ENCODE results near the gene LTA4H.
"Not testable (repeated sequence)": the region's sequence is repeated elsewhere in the genome, so short reads cannot be mapped to it uniquely, and the experiment has no call there.

LTA4H gene

DNA sequence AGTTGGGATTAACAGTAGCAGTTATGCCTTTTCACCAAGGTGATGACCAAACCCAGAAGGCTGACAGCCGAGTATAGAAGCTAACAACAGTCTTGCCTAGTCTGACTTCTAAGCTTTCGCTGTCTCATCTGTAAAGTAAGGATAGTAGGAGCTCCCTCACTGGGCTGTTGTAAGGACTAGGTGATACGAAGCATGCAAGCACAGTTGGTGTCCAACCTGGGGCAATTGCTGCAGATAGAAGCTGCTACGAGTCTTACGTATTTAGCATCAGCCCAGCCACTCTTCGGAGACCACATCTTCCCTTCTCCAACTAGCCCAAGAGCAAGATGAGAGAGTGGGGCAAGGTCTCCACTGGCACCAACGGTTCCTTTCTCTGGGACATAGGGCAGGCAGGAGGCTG lies 45.3 kb downstream of the LTA4H start:
- DNase-seq (ENCODE audit: low spot score), result no peak

DNA sequence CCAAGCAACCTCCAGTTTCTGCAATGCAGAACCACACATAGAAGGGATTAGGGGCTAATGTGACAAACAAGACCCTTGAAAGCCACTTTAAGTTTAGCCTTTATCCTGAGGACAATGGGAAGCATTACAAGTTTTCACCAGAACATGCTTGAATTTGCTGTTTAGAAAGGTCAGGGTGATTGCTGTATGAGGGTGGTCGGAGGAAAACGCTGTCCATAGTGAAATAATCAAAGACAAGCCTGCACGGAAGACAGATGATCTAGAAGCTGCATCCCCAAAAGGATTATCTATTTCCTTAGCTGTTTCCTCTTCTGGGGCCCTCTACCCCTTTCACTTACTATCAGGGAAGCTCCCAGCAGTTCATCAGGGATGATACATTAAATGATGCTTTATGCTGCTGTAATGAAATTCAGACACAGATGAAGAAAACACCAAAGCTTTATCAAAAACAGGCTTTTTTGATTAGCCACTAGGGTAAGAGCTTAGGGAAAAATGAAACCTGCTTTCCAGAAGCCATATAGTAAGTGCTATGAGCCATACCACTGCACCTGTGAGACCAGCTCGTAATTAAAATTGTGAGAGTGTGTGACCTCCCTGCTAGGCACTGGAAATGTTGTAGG lies 45.8 kb downstream of the LTA4H start:
- no peak for DNase-seq (ENCODE audit: low spot score)

DNA sequence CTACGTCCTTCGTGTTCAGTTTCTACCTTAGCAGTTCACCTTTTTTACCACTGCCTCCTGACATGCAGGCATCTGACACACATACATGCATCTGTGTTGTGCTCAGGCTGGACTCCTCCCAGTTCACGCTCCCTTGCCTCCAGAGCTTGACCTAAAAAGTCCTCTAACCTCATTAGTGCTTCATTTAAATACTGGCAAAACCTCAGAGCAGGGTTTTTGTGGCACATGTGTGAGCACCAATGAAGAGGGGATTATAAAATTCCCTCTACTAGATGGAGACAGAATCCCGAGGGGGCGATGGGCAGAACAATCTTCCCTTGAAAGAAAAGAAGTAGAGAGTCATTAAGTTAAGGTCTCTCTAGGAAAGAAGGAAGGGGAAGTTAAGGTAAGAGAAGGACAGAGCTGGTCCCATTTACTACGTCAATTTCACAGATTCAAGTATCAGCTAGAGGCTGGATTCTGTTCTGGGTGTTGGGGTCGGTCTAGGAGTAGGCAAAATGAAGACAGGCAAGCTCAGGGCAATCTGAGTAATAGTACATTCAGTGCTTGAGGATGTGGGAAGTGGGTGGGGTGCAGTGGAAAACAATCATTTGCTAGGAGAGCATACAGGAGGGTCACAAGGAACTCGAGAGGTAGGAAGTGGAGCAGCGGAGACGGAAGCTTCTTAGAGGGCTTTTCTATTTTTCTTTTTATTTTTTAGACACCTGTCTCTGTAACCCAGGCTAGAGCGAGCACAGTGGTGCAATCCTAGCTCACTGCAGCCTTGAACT lies 46.7 kb downstream of the LTA4H start:
- no peak for DNase-seq (ENCODE audit: low spot score)

DNA sequence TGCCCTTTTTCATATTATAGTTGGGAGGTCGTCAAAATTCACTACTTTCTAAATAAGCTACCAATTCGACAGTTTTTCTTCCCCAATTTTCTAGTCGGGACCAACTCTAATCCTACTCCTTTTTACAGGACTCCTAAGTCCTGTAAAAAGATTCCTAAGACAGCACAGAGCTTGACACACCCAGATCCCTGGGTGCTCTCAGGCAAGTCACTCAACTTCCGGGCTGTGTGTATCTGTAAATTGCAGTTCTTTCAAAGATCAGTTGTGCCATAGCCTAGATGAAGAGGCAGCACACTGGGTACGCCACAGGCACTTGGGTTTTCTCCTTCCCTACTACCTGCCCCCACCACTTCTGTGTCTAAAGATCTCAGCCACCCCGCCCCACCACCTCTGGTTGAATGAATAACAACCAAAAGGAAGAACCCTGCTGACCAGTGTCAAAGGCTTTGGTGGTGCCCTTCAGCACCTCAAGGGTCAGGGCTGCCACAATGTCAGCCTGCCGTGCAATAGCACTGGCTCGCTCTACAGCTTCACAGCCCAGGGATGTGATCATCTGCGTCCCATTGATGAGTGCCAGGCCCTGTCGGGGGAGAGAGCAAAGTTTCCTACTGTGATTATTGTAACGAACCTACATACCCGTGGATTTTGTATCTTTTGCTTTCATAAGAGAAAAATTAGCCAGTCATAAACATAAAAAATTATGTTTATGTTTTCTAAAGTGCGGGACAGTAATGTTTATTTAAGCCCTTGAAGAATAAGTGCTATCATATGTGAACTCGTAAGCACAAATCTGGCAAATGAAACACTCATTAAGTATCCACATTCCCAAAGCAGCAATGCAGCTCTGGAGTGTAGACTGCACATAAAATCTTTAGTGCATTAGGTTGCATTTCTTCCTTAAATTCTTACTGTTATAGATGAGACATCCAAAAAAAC lies 48.5 kb downstream of the LTA4H start:
- DNase-seq (ENCODE audit: low spot score), result no peak

DNA sequence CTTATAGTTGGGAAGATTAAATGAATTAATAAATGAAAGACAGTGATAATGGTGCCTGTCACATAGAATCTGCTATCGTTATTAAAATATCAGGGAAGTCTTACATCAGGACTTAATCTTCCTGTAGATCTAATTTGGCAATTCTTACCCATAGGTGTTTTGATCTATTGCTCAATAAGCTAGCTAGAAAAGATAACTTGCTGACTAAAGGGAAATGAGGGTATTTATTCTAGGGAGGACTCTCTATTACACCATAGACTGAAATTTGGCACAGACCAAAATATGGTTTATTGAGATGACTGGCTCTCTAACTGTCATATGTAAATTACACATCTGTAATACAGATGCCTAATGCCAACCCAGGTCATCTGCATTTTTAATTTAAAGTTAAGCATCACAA lies 50.7 kb downstream of the LTA4H start:
- DNase-seq (ENCODE audit: low spot score), result no peak

DNA sequence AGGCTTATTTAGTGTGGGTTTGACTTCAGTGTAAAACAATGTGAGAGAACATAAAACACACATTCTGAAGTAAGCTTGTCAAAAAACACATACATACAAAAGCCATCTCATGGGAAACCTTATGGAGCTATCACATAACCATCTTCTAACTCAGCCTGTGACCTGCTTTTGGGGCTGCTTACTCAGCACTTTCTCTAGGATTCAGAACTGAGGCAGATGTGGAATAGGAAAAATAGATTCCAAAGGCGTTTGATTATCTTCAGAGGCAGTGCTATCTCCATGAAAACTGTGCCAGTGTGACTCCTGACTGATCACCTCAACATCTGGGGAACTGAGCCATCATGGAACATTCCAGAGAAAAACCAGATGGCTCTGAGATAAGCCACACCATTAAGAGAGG lies 52.8 kb downstream of the LTA4H start:
- DNase-seq (ENCODE audit: low spot score), result no peak

DNA sequence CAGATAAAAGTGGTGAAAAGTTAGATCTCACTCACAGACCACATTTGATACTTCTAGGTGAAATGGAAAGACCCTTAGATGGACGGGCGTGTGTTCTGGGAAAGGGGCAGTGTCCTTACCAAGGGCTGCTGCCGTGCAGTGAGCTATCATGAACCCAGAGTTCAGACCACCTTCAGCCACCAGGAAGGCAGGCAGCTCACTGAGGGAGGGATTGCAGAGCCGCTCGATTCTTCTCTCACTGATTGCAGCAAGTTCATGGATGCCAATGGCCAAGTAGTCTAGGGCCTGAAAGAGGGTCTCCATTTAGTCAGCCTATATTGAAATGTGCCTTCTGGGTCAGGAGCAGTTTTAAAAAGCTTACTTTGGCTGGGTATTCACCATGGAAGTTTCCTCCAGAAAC lies 55.0 kb downstream of the LTA4H start:
- no peak for DNase-seq (ENCODE audit: low spot score)

DNA sequence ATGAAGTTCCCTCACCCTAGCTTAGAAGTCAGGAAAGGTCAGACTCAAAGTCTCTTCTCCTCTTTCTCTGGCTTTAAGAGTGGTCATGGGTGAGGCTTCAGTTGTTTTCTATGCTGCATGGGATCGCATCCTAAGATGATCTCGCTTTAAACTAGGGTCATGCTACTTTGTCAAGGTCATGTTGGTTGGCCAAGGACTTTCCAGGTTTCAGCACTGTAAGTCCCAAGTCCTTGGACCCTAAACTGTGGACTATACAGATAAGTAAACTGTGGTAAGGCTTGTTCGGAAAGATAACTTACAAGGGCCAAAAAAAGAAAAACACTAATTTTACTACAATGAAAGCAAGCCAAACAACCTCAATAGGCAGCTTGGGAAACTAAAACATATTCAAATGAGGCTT lies 56.6 kb downstream of the LTA4H start:
- DNase-seq (ENCODE audit: low spot score), result no peak

DNA sequence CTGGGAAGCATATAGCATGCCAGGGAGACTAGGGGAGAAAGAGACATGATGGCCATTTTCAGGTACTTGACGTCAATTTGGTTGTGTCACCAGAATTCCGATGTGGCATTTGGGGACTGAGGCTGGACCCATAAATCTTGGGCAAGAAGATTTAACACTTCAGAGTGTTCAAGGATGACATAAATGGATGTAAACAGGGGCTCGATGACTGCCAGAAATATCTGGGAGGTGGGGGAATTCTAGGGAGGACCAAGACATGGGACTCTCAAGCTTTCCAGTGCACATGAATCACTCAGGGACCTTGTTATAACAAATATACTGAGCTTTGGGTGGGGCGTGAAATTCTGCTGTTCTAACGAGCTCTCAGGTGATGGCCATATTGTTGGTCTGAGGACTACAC lies 57.0 kb downstream of the LTA4H start:
- no peak for DNase-seq (ENCODE audit: low spot score)

DNA sequence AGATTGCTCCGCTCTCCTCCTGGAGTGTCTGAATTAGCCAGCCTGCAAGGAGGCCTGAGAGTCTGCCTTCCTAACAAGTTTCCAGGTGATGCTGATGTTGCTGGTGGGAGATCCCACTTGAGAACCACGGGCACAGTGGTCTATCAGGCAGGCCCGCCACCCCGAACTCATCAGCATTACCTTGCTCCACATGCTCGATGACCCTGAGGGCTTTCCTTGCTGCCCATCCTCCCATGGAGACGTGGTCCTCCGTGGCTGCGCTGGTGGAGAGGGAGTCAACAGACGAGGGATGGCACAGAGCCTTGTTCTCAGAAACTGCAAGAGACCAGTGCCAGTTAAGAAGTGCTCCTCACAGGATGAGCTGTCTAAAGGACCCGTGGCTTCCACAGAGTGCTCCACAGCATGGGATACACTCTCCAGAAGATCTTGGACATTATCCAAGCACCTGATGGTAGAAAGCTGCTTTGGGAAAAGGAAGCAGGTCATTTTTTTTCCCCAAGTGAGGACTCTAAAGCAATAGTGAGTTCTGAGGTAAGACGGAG lies 57.6 kb downstream of the LTA4H start:
- DNase-seq (ENCODE audit: low spot score), result no peak

DNA sequence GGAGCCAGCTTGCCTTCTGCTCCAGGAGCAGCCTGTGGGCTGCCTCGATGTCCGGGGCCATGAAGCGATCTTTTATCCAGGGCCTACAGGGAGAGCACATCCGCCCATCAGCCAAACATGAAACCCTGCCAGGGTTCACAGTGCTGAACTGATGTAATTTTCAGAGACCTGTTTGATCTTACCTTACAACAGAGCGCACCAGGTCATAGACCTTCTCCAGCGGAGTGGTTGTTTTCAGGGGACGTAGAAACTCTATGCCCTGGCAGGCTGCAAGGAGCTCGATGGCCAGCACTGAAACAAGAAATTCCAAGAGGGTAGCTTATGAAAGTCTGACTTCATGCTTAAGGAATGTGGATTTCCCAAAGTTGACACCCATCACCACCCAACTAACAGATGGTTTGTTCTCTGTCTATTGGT lies 59.0 kb downstream of the LTA4H start:
- no peak for DNase-seq (ENCODE audit: low spot score)

DNA sequence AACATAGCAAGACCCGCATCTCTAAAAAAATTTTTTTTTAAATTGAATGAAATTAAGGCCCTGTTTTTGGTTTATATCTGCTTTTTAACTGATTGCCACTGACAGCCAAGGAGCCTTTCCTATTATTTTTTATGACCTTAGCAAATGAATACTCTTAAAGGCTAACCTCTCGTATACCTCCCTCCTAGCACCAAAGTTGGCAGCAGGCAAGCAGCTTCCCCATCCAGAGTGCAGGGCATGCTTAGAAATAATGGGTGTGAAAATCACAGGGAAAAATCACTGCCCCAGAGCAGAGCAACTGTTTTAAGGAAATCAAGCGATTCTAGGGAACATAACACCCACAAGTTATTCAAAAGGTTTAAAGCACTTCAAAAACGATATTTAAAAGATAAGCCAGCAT lies 59.9 kb downstream of the LTA4H start:
- no peak for DNase-seq (ENCODE audit: low spot score)

DNA sequence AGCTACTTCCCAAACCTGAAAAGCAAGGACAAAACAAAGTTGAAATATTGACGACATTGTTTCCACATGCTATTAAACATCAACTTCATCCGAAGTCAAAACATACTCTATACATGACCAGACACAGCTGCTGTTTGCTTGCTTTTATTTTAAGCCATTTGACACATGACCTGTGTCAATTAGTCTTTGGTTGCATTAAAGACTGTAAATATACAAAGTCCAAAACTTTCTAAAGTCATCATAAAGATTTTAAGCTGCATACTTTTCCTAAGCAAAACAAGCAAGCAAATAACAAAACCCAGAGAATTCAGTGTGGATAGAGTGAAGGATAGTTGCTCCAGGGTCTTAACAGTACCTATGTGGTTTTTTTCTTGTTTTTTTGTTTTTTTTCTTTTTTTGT lies 61.0 kb downstream of the LTA4H start:
- no peak for DNase-seq (ENCODE audit: low spot score)

DNA sequence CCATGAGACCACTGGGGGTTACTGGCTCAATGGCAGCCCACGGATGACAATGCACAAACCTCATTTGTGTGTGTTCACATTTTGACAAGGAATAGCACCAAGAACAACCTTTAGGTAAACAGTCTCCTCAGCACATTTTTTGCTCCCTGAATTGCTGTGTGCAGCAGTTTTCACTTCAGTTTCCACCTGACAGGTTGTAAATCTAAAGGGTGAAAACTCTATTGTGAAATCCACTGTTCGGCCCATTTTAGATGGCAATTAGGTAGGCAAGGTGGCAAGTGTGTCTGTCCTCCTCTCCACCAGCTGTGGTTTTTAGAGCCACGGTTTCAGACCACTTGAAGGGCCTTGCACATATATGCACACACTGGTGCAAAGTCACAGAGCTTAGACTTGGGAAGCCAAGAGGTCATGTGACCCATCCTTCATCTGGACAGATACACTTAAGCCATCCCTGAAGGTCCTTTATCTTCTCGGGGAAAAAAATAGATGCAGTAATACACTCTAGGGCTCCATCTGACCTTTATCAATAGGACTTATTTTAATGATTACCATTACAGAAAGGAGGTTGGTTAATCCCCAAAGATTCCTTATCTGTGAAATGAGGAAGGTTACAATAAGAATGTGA lies 62.4 kb downstream of the LTA4H start:
- no peak for DNase-seq (ENCODE audit: low spot score)

DNA sequence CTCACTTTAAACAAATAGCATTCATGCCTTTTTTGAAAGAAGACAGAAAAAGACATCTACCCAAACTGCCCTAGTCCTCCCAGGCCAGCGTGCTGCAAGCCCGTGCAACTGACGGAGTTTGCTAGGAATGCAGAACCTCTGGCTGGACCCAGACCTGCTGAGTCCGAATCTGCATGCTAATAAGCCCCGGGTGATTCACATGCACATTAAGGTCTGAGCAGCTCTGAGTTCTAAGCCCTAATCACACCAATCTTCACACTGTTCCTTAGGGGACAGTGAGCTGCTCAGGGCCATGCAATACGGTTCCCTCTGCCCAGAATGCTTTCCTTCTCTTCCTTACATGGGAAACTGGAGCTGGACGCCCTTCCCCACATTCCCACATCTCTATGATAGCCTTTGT lies 64.5 kb downstream of the LTA4H start:
- DNase-seq (ENCODE audit: low spot score), result no peak

DNA sequence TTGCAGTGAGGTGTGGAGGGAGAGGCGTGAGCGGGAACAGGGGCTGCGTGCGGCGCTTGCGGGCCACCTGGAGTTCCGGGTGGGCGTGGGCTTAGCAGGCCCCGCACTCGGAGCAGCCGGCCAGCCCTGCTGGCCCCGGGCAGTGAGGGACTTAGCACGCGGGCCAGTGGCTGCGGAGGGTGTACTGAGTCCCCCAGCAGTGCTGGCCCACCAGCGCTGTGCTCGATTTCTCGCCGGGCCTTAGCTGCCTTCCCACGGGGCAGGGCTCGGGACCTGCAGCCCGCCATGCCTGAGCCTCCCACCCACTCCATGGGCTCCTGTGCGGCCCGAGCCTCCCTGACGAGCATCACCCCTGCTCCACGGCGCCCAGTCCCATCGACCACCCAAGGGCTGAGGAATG lies 66.3 kb downstream of the LTA4H start:
- DNase-seq (ENCODE audit: low spot score), result not testable (repeated sequence)

DNA sequence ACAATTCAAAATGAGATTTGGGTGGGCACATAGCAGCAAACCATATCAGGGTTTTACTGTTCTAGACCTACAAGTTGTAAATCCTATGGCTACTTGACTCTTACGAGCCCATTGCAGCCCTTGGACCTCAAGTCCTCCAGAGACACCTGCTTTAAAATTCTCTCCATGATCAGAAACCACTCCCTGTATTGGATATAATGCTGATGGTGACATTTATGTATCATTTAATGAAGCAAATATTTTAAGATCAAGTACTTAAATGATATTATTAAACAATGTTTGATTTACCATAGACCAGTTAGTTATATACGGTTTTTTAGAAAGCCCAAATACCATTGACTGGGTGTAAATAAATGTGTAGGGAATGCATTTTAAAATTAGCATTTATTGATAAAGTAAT lies 68.1 kb downstream of the LTA4H start:
- no peak for DNase-seq (ENCODE audit: low spot score)

DNA sequence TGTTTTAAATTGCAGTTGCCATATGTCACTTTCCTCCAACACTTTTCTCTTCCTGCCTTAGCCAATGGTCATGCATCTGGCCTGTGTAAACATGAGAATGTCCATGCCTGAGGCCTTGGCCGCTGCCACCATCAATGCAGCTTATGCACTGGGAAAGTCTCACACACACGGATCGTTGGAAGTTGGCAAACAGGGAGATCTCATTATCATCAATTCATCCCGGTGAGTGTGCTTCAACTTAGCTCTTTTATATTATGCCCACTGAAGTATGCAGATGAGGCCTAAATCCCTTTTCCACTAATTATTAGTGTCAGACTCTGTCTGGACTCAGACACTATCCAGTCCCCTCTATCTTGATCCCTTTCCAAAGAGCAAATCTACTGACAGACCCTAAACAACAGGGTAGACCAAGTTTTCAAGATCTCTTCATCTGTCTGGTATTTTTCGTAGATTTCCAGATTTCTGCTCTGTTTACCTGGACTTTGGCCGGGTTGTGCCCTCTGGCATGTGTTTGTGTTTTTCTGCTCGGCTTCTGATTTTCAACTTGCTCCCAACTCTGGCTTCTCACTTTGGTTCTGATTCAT lies 69.0 kb downstream of the LTA4H start:
- no peak for DNase-seq (ENCODE audit: low spot score)

DNA sequence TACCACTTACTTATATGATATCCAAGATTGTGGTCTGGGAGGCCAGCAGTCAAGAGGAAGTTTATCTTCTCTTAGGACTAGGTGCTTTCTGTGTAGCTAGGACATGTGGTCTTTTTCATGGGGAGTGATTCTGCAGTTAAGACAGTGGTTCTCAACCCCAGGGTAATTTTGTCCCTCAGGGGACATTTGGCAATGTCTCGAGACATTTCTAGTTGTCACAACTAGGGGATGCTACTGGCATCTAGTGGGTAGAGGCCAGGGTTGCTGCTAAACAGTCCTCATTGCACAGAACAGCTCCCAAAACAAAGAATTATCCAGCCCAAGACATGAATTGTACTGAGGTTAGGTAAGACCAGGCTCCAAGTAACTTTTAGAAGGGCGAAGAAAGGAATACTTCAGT lies 72.3 kb downstream of the LTA4H start:
- no peak for DNase-seq (ENCODE audit: low spot score)

DNA sequence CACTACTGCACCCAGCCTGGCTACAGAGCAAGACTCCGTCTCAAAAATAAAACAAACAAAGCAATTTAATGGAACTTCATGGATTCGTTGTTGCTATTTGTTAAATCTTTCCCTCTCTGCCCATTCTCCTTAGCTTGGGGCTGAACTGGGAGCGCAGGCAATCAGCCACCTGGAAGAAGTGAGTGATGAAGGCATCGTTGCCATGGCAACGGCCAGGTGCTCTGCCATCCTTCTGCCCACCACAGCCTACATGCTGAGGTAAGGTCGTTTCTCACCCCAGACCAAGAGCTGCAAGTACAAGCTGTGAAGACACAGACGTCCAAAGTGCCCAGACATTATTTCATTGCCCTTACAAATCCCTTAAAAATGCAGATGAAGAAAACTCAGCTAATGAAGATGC lies 73.2 kb downstream of the LTA4H start:
- DNase-seq (ENCODE audit: low spot score), result no peak

DNA sequence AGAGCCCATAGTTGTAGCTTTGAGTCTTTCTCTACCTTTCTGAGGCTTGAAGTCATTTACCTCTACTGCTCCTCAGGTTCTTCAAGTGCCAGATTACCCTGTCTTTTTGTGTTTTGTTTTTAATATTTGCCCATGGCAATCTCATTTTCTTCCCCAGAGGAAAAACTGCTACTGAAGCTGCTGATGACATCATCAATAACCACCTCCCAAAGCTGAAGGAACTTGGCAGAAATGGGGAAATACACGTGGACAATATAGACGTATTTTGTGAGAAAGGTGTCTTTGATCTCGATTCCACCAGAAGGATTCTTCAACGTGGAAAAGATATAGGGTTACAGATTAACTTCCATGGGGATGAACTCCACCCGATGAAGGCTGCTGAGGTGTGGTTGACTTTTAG lies 75.1 kb downstream of the LTA4H start:
- no peak for DNase-seq (ENCODE audit: low spot score)

DNA sequence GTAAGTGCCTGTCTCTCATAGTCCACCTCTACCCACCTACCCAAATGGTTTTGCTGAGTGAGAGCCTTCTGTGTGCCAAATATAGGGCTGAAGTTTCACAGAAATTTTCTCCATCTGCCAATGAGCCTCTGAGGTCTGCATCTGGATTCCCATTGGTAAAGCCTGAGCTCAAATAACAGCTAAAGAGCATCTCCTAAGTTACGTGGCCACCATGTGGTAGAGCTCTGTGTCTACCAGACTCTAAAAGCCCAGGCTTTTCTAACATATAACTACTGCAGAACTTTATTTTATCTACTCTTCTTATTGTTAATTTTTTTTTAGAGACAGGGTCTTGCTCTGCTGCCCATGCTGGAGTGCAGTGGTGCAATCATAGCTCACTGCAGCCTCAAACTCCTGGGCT lies 76.3 kb downstream of the LTA4H start:
- DNase-seq (ENCODE audit: low spot score), result no peak
